PC-3 (cell line): Measurements from ENCODE around the gene PPP1R17. TPM values are rescaled to one million over a fixed set of nuclear protein-coding genes. Genes with fewer than 3 reads are reported as not detected.

Source experiments
- ATAC-seq: fragments of 200-7000 bp; cut with Tn5 transposase; 2 replicates; pipeline ENCODE4 v1.9.1; 2020; ENCODE audit warnings: mild to moderate bottlenecking, moderate library complexity
- BruUV-seq: library from RNA; stranded (reverse); fragments of 400-500 nt; replicated peaks from 2 replicates; lab custom pipeline; 2021; lab: Mats Ljungman, UMichigan
- CTCF ChIA-PET: fragments of 300-600 bp; sonication (Branson Sonifier 250); formaldehyde crosslinking; loops from one replicate; lab custom pipeline; 2022; ENCODE audit warnings: antibody characterized with exemption; lab: Charles Lee
- POLR2A ChIA-PET: fragments of 300-600 bp; sonication (Branson Sonifier 250); formaldehyde crosslinking; loops from one replicate; lab custom pipeline; 2022; ENCODE audit warnings: antibody characterized with exemption; ENCODE audit not compliant: unreplicated experiment; lab: Charles Lee
- DNase-seq: peaks from one replicate; pipeline ENCODE4 v3.0.0-alpha.2; 2015
- H2AFZ ChIP-seq: fragments of 300-600 bp; sonication (generic); 2 replicates; pipeline ENCODE4 v1.6.0; 2016; ENCODE audit warnings: antibody characterized with exemption, low read length
- H3F3A ChIP-seq: fragments of 300-600 bp; sonication (generic); one replicate; pipeline ENCODE4 v1.6.0; 2017; ENCODE audit warnings: antibody characterized with exemption, low read length, control low read depth, mild to moderate bottlenecking; ENCODE audit not compliant: unreplicated experiment
- H3K27ac ChIP-seq: fragments of 300-600 bp; sonication (generic); 2 replicates; pipeline ENCODE4 v1.5.1; 2016; ENCODE audit warnings: mild to moderate bottlenecking, low read length
- H3K27me3 ChIP-seq: fragments of 300-600 bp; sonication (generic); 2 replicates; pipeline ENCODE4 v1.6.1; 2016; ENCODE audit warnings: low read length, mixed read lengths
- H3K36me3 ChIP-seq: fragments of 300-600 bp; sonication (generic); 2 replicates; pipeline ENCODE4 v1.6.1; 2016; ENCODE audit warnings: low read depth, mixed run types, low read length, mixed read lengths
- H3K4me1 ChIP-seq: fragments of 300-600 bp; sonication (generic); 2 replicates; pipeline ENCODE4 v1.5.1; 2016; ENCODE audit warnings: low read length; ENCODE audit not compliant: insufficient read depth
- H3K4me2 ChIP-seq: fragments of 300-600 bp; sonication (generic); 2 replicates; pipeline ENCODE4 v1.6.0; 2016; ENCODE audit warnings: low read length
- H3K4me3 ChIP-seq: fragments of 300-600 bp; sonication (generic); 2 replicates; pipeline ENCODE4 v1.5.1; 2016; ENCODE audit warnings: mild to moderate bottlenecking, low read length, mixed read lengths
- H3K79me2 ChIP-seq: fragments of 300-600 bp; sonication (generic); 2 replicates; pipeline ENCODE4 v1.6.1; 2017; ENCODE audit warnings: low read length, mixed read lengths
- H3K9ac ChIP-seq: fragments of 300-600 bp; sonication (generic); 2 replicates; pipeline ENCODE4 v1.6.0; 2016; ENCODE audit warnings: mild to moderate bottlenecking, low read length
- H3K9me2 ChIP-seq: fragments of 300-600 bp; sonication (generic); replicated peaks from 2 replicates; pipeline ENCODE4 v1.6.1; 2016; ENCODE audit warnings: mixed run types, low read length, mixed read lengths
- H3K9me3 ChIP-seq: fragments of 300-600 bp; sonication (generic); 2 replicates; pipeline ENCODE4 v1.6.1; 2016; ENCODE audit warnings: low read length, mixed read lengths
- H4K20me1 ChIP-seq: fragments of 300-600 bp; sonication (generic); 2 replicates; pipeline ENCODE4 v1.6.1; 2016; ENCODE audit warnings: low read length, mixed read lengths
- CTCF ChIP-seq: fragments of 300-600 bp; sonication (generic); conservative IDR thresholded peaks from 2 replicates; pipeline ENCODE4 v1.5.1; 2017; ENCODE audit warnings: antibody characterized with exemption, low read depth, mild to moderate bottlenecking, low read length
- EZH2 ChIP-seq: fragments of 300-600 bp; sonication (generic); IDR thresholded peaks from one replicate; pipeline ENCODE4 v1.6.1; 2017; ENCODE audit warnings: antibody characterized with exemption, mild to moderate bottlenecking, low read length; ENCODE audit not compliant: unreplicated experiment
- EZH2phosphoT487 ChIP-seq: fragments of 300-600 bp; sonication (generic); IDR thresholded peaks from 2 replicates; pipeline ENCODE4 v1.6.1; 2018; ENCODE audit warnings: mild to moderate bottlenecking, antibody characterized with exemption, low read length, borderline replicate concordance
- intact Hi-C: fragments of 100-400 bp; cut with micrococcal nuclease; formaldehyde crosslinking; loops from 2 replicates; pipeline ENCODE4 v1.9.0; 2023
- total RNA-seq: library from RNA; depleted of rRNA; stranded (reverse); fragments of >200 nt; gene quantifications from 2 replicates; pipeline ENCODE4 v1.2.3, GENCODE V29; 2014

PPP1R17 gene
- total RNA-seq, 1 experiment from 2014 or later: not detected

GRCh38 chr7:31648288-31648687 lies 38.7 kb upstream of the PPP1R17 start:
- CTCF ChIA-PET: no interaction called here
- 0 out of 2 replicates have a peak, but pooled peaks have one; percentile 24 for ATAC-seq

GRCh38 chr7:31648880-31649279 lies 38.1 kb upstream of the PPP1R17 start:
- Histone ChIP-seq H3K4me1 (no peaks in the 10 kb centered on the region), H2AFZ (no peak overlapping the region), H3K36me3 (no peaks in the 10 kb centered on the region), H3K9me3 (no peaks in the 10 kb centered on the region), H3K4me2 (no peak overlapping the region), H3K27me3 (peaks cover 76% of the 10 kb centered on the region), H3K9me2 (no peaks in the 10 kb centered on the region), H3F3A (no peaks in the 10 kb centered on the region), H3K4me3 (no peak overlapping the region), H3K79me2 (no peaks in the 10 kb centered on the region), H3K27ac (no peak overlapping the region), H4K20me1 (no peaks in the 10 kb centered on the region), H3K9ac (no peak overlapping the region)
- CTCF ChIA-PET: no interaction called here
- no peak for ATAC-seq
- POLR2A ChIA-PET: no interaction called here
- DNase-seq: no peak
- no TSS peak for BruUV-seq
- no peak for TF ChIP-seq CTCF
- no peak for TF ChIP-seq EZH2phosphoT487
- TF ChIP-seq EZH2: no peak
- intact Hi-C loops: loop anchor here (1.0 to 10.0 kb wide), 2 partner anchors 87 to 556 kb away; no protein-coding TSS in a partner anchor

More at GRCh38 chr7:31648288-31648687, 38.7 kb upstream of the PPP1R17 start:
- no peaks in the 10 kb centered on the region for H3F3A ChIP-seq
- no TSS peak for BruUV-seq
- H3K9me3 ChIP-seq: no peaks in the 10 kb centered on the region
- no peak overlapping the region for H3K9ac ChIP-seq
- no peak overlapping the region for H2AFZ ChIP-seq
- no peaks in the 10 kb centered on the region for H3K9me2 ChIP-seq
- no peaks in the 10 kb centered on the region for H3K79me2 ChIP-seq
- peak; percentile 15 for DNase-seq
- peaks cover 76% of the 10 kb centered on the region for H3K27me3 ChIP-seq
- POLR2A ChIA-PET: no interaction called here
- H4K20me1 ChIP-seq: no peaks in the 10 kb centered on the region
- no peaks in the 10 kb centered on the region for H3K4me1 ChIP-seq
- no peaks in the 10 kb centered on the region for H3K36me3 ChIP-seq
- no peak overlapping the region for H3K4me3 ChIP-seq
- no peak overlapping the region for H3K27ac ChIP-seq
- TF ChIP-seq CTCF: peak; percentile 43; the same call in 1 of the 2 replicates
- no peak for TF ChIP-seq EZH2
- no peak overlapping the region for H3K4me2 ChIP-seq
- intact Hi-C loops: loop anchor here (1.0 to 10.0 kb wide), 2 partner anchors 88 to 557 kb away; no protein-coding TSS in a partner anchor

GRCh38 chr7:31651234-31652062 lies 35.6 kb upstream of the PPP1R17 start:
- no peak for ATAC-seq
- intact Hi-C loops: no loop called here
- TF ChIP-seq EZH2 (no peak), CTCF (no peak), EZH2phosphoT487 (no peak)
- Histone ChIP-seq H2AFZ (no peak overlapping the region), H3K27me3 (peaks cover 75% of the 10 kb centered on the region), H3K4me2 (no peak overlapping the region), H4K20me1 (no peaks in the 10 kb centered on the region), H3K9me2 (no peaks in the 10 kb centered on the region), H3K4me3 (no peak overlapping the region), H3K9me3 (no peaks in the 10 kb centered on the region), H3K36me3 (no peaks in the 10 kb centered on the region), H3K27ac (no peak overlapping the region), H3K79me2 (no peaks in the 10 kb centered on the region), H3K9ac (no peak overlapping the region), H3F3A (no peaks in the 10 kb centered on the region), H3K4me1 (no peaks in the 10 kb centered on the region)
- no peak for DNase-seq
- POLR2A ChIA-PET: no interaction called here
- no TSS peak for BruUV-seq
- CTCF ChIA-PET: no interaction called here
